NCI-H1092 treated with DMSO at 0.1 percent for 48 hours (cell line): Measurements from ENCODE around the gene PLEKHA7.

Experiments
- DNase-seq: peaks from one replicate; lab custom pipeline; 2025; lab: John Stamatoyannopoulos, UW

The PLEKHA7 gene

GRCh38 chr11:16834384-16834783 lies 179.8 kb downstream of the PLEKHA7 start:
- DNase-seq, result no peak

GRCh38 chr11:16833026-16833425 lies 181.2 kb downstream of the PLEKHA7 start:
- no peak for DNase-seq

GRCh38 chr11:16832193-16832539 lies 182.0 kb downstream of the PLEKHA7 start:
- no peak for DNase-seq

- no peak for DNase-seq
These were observed 182.7 kb downstream of the PLEKHA7 start for GRCh38 chr11:16831316-16832192.

GRCh38 chr11:16827139-16827538 lies 187.1 kb downstream of the PLEKHA7 start:
- DNase-seq, result no peak

- DNase-seq, result no peak
These were observed 188.2 kb downstream of the PLEKHA7 start for GRCh38 chr11:16825968-16826367.

- no peak for DNase-seq
These were observed 189.1 kb downstream of the PLEKHA7 start for GRCh38 chr11:16825101-16825500.

- peak; percentile 59 for DNase-seq
These were observed 193.7 kb downstream of the PLEKHA7 start for GRCh38 chr11:16820324-16821092.

GRCh38 chr11:16818284-16818683 lies 195.9 kb downstream of the PLEKHA7 start:
- DNase-seq, result no peak

GRCh38 chr11:16817351-16817750 lies 196.9 kb downstream of the PLEKHA7 start:
- no peak for DNase-seq

DNA sequence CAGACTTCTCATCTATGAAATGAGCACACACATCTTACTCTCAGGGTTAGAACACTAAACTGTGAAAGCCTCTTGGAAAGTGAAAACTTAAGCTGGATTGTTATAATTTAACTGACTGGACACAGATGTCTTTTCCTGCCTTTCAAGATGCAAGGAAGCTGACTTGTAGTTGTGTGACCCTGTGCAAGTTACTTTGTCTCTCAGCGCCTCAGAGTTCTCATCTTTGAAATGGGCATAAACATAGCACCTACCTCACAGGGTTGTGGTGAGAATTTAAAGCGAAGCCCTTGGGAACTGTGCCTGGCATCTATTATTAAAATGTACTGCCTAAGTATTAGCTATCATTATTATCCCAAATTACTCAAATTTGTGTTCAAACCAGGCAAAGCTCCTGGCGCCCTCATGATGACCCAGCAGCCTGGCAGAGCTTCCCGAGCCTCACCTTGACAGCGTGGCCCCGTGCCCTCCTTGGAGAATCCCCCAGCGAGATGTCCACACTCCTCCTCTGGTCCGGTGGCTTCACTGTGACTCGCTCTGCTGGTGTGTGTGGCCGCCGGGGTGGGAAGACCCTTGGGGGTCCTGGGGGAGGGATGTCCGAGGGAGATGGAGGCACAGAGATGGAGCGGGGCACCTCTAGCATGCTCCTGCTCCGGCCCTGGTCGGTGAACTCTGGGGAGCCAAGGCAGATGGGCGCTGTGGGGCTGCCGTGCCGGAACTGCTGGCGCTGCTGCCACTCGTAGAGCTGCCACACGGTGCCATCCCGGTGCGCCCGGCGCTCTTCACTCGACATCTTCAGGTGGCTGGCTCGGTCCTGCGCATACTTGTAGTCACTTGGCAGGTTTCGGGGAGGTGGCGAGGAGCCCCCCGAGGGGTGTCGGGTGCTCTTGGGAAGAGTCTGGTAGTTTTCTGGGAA lies 197.6 kb downstream of the PLEKHA7 start:
- no peak for DNase-seq

GRCh38 chr11:16815047-16815767 lies 199.0 kb downstream of the PLEKHA7 start:
- peak; percentile 85 for DNase-seq

DNA sequence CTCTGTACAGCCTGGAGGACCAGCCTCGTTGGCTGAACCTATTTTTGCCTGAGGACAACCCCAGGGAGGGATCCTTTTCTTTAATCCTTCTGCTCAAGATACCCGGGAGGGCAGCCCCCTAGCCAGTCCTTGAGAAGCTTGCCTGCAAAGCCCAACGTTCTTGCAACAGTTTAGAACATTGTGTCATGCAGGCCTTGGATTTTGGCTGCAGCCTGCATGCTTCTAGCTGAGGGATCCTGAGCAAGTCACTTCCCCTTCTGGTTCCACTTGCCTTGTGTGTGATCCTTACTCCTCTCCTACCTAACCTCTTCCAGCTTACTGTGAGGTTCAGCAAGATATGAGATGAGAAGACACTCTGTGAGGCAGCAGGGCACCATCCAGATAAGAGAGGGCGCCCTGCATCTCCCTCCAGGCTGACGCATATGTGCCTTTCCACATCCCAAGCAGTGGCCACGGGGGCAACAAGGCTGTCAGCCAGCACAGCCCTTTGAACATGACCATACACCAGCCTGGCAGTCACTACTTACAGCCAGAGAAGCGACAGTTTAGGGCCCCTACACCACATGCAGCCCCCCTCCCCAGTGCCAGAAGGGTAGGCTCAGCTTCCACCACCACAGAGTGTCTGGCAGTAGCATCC lies 199.7 kb downstream of the PLEKHA7 start:
- no peak for DNase-seq

DNA sequence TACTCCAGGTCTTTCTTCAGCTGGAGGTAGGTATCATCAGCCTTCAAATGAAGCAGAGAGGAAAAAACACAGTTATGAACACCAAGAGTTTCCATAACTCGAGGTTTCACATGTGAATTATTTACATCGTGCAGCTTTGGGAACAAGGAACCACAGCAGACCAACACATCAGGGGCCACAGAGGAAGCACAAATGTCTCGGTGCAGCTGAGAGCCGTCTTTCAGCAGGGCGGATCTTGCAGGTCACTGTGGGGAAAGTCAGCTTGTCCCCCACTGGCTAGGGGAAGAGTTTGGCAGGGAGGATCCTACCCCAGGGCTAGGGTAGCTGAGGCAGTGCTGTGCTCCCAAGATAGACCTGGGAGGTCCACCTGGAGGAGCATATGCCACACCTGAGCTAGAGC lies 201.1 kb downstream of the PLEKHA7 start:
- DNase-seq, result no peak

- DNase-seq, result no peak
These were observed 201.9 kb downstream of the PLEKHA7 start for GRCh38 chr11:16812274-16812673.

DNA sequence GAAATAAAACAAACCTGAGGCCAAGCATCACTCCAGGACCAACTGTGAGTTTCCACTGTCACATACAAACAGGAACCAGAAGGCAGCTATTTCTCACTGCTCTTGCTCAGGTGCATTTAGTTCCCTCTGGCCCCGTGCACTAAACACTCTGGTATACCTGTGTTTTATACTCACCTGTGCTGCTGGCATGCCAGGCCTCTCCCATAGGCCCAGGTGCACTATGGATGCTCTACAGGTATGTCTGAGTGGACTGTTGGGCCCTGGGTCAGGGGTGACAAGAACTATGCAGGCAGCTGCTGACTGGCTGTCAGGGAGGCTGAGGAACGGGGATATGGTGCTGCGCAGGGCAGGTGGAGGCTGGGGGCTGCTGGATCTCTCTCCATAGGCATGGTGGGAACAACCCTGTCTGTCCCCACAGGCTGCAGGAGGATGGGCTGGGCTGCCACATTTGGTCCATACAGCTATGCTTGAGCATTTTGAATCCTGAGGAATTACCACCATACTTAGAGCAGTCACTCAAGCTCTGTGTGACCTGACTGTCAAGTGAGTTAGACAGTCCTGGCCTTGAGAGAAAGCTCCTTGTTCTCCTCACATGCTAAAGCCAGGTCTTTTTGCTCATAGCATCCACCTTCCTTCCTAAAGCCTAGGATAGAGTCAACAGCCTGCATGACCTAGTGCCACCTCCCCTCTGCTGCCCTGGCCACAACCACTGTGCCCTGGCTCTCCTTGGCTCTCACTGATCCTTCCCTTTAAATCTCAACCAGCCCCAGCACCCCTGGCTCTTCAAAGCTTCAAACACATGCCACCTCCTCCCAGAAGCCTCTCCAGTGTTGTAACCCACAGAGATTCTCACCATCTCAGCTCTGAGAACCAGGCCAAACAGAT lies 202.8 kb downstream of the PLEKHA7 start:
- no peak for DNase-seq

DNA sequence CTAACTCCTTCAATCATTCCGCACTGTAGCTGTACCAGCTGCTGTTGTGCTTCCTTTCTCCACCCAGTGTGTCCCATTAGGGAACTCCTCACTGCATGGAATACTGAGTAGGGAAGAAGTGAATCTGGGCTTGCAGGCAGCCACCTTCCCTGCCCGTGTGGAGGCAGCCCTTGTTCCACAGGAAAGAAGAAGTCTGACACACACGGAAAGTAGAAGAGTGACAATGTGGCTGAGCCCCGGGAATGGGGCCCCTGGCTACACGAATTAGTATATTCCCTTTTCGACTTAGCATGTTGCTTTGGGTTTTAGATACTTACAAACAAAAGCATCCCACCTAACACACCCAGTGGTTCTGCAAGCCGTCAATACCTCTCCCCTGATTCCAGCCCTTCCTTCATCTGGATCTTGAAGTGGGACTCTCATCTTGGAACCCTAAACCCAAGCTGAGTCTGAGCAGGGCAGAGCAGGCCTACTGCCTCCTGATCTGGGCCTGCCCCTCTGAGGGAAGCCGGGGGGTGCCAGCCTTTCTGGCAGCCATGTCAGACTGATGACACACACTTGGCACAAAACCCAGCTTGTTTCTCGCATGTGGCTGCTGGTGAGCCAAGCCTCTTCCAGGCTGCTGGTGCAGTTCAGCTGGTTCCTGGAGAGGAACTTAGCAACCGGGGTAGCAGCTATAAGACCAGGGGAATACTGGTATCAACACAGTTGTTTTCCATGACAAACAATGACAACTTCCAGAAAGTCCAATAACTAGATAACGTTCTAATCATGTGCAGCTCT lies 204.1 kb downstream of the PLEKHA7 start:
- DNase-seq, result no peak

DNA sequence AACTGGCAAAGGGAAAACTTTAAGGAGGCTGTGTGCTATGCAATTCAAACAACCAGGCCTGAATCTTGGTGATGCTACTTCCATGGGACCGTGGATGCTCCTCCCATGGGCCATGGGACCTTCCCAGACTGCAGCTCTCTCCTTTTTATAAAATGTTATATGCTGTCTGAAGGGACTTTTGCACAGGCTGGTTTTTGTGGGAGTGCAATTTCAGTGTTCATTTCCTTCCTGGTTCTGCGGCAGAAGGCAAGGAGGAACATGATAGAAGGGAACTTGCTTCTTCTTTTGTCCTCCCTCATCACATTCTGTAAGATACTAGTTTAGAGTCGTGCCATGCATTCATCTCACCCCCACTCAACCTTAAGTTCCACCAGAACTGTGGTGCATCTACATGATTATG lies 206.9 kb downstream of the PLEKHA7 start:
- no peak for DNase-seq

DNA sequence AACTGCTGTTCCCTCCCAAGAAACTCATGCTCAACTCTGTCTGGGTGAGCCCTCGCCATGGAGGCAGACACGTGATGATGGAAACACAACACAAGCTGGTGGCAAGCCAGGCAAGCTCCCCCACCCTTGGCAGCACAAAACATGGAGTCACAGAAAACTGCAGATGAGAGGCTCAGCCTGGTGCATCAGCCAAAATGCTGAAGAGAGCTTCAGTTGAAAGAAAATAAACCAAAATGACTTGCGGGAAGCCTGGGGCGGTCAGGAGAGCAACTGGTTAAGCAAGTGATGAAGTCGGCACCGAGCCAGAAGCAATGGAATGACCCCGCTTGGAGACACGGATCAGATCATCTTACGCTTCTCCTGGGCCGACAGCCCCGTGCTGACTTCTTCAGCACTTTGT lies 207.4 kb downstream of the PLEKHA7 start:
- no peak for DNase-seq
